B cell (primary cell): ENCODE measurements around the gene HPS5.
"Not testable (repeated sequence)": the region's sequence is repeated elsewhere in the genome, so short reads cannot be mapped to it uniquely, and the experiment has no call there.

Source experiments
- CTCF ChIP-seq: fragments of 200-600 bp; IDR thresholded peaks from one replicate; pipeline ENCODE4 v1.8.0; 2022; ENCODE audit warnings: antibody characterized with exemption, mild to moderate bottlenecking
- EZH2 ChIP-seq: IDR thresholded peaks from 2 replicates; pipeline ENCODE4 v1.6.1; 2012; ENCODE audit warnings: borderline replicate concordance, low read depth, mild to moderate bottlenecking, moderate library complexity, low read length; ENCODE audit not compliant: insufficient read depth, poor library complexity, severe bottlenecking

DNA sequence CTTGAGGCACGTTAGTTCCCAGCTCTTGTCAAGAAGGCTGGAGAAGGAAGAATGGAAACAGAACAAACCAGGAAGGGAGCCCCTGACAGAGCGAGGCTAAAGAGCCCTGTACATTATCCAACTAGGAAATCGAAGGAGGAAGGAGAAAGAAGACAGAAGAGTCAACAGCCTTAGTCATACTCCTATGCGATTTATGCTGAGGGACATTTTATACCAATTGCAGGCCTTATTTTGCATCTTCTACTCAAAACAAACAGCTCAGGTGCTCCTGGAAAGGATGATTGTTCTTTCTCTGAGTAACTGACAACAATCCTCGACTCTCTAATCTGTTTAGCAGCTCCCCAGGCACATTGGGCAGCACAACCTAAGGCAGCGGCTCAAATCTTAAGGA is 74.8 kb downstream of the HPS5 start:
- TF ChIP-seq CTCF, EZH2: not testable (repeated sequence)
